Measurements from ENCODE around the gene ACP6. TPM values are rescaled to one million over a fixed set of nuclear protein-coding genes. Genes with fewer than 3 reads are reported as not detected.
A peak's percentile ranks its signal among the peaks of the same experiment; 100 is the strongest.

Gene ACP6
- total and polyA plus RNA-seq, 2 of the 13 experiments (the other 11 are each of a cell fraction or from before 2014, with no cell fraction given) = 18.1 to 33.7 TPM

DNA sequence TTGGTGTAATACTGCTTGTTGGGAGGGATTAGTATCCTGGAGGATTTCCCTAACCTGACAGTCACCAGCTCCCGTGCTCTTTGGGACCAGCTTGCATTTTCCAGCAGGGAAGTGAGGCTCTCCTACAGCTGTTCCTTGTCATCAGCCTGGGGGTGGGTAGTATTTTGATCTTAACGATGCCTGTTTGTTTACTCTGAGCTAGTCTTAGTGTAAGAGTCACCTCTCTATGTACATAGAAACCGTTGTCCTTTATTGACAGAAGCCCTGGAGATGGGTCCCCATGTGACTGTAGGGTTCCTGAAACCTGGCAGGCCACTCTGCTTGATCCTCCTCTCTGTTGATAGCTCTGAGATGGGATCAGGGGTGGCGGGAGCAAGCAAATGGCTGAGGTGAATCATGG lies 58.0 kb downstream of the ACP6 start (continued):
- TF ChIP-seq ZNF44 (CRISPR knock-in tag; IDR thresholded peaks at IDR 0.05) (no peak), ARHGAP35 (CRISPR knock-in tag; IDR thresholded peaks at IDR 0.05; ENCODE audit: borderline replicate concordance) (no peak), IKZF4 (CRISPR knock-in tag; IDR thresholded peaks at IDR 0.05; ENCODE audit: borderline replicate concordance, low read depth, not compliant biosample characterization) (no peak), SMARCE1 (IDR thresholded peaks at IDR 0.05; ENCODE audit: borderline replicate concordance) (no peak), ZSCAN25 (CRISPR knock-in tag; IDR thresholded peaks at IDR 0.05) (no peak), NCOA5 (CRISPR knock-in tag; IDR thresholded peaks at IDR 0.05) (no peak), NONO (IDR thresholded peaks at IDR 0.05) (no peak), NONO (CRISPR knock-in tag; conservative IDR thresholded peaks at IDR 0.05) (no peak), ZNF230 (CRISPR knock-in tag; IDR thresholded peaks at IDR 0.05) (no peak), KLF11 (CRISPR knock-in tag; IDR thresholded peaks at IDR 0.05) (no peak), MYC (CRISPR knock-in tag; IDR thresholded peaks at IDR 0.05; ENCODE audit: borderline replicate concordance) (no peak), ZNF841 (CRISPR knock-in tag; IDR thresholded peaks at IDR 0.05; ENCODE audit: borderline replicate concordance) (no peak), CEBPG (CRISPR knock-in tag; IDR thresholded peaks at IDR 0.05) (peak; percentile 45), ZNF614 (CRISPR knock-in tag; IDR thresholded peaks at IDR 0.05; ENCODE audit: borderline replicate concordance) (no peak), ZSCAN21 (CRISPR knock-in tag; IDR thresholded peaks at IDR 0.05; ENCODE audit: borderline replicate concordance) (no peak), ZNF383 (CRISPR knock-in tag; IDR thresholded peaks at IDR 0.05; ENCODE audit: borderline replicate concordance) (no peak), ZNF772 (CRISPR knock-in tag; IDR thresholded peaks at IDR 0.05) (no peak), ZKSCAN8 (CRISPR knock-in tag; IDR thresholded peaks at IDR 0.05; ENCODE audit: borderline replicate concordance) (no peak), NFYC (CRISPR knock-in tag; IDR thresholded peaks at IDR 0.05) (no peak), NRL (CRISPR knock-in tag; IDR thresholded peaks at IDR 0.05; ENCODE audit: borderline replicate concordance) (no peak), ARNT2 (CRISPR knock-in tag; IDR thresholded peaks at IDR 0.05; ENCODE audit: low read depth) (no peak), ZSCAN31 (CRISPR knock-in tag; IDR thresholded peaks at IDR 0.05; ENCODE audit: low read depth) (no peak)
- TF ChIP-seq, protein P1, sequence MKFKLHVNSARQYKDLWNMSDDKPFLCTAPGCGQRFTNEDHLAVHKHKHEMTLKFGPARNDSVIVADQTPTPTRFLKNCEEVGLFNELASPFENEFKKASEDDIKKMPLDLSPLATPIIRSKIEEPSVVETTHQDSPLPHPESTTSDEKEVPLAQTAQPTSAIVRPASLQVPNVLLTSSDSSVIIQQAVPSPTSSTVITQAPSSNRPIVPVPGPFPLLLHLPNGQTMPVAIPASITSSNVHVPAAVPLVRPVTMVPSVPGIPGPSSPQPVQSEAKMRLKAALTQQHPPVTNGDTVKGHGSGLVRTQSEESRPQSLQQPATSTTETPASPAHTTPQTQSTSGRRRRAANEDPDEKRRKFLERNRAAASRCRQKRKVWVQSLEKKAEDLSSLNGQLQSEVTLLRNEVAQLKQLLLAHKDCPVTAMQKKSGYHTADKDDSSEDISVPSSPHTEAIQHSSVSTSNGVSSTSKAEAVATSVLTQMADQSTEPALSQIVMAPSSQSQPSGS (CRISPR knock-in tag; IDR thresholded peaks at IDR 0.05) = peak; percentile 50; the same call in 1 of the 2 replicates
- TF ChIP-seq, protein P2, sequence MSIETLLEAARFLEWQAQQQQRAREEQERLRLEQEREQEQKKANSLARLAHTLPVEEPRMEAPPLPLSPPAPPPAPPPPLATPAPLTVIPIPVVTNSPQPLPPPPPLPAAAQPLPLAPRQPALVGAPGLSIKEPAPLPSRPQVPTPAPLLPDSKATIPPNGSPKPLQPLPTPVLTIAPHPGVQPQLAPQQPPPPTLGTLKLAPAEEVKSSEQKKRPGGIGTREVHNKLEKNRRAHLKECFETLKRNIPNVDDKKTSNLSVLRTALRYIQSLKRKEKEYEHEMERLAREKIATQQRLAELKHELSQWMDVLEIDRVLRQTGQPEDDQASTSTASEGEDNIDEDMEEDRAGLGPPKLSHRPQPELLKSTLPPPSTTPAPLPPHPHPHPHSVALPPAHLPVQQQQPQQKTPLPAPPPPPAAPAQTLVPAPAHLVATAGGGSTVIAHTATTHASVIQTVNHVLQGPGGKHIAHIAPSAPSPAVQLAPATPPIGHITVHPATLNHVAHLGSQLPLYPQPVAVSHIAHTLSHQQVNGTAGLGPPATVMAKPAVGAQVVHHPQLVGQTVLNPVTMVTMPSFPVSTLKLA (IDR thresholded peaks at IDR 0.05) = peak; percentile 26; the same call in 1 of the 2 replicates
- TF ChIP-seq, protein P3, sequence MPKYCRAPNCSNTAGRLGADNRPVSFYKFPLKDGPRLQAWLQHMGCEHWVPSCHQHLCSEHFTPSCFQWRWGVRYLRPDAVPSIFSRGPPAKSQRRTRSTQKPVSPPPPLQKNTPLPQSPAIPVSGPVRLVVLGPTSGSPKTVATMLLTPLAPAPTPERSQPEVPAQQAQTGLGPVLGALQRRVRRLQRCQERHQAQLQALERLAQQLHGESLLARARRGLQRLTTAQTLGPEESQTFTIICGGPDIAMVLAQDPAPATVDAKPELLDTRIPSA (CRISPR knock-in tag; IDR thresholded peaks at IDR 0.05; ENCODE audit: borderline replicate concordance) = no peak
- TF ChIP-seq, protein P4, sequence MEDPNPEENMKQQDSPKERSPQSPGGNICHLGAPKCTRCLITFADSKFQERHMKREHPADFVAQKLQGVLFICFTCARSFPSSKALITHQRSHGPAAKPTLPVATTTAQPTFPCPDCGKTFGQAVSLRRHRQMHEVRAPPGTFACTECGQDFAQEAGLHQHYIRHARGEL (CRISPR knock-in tag; IDR thresholded peaks at IDR 0.05) = no peak
- TF ChIP-seq, protein P5, sequence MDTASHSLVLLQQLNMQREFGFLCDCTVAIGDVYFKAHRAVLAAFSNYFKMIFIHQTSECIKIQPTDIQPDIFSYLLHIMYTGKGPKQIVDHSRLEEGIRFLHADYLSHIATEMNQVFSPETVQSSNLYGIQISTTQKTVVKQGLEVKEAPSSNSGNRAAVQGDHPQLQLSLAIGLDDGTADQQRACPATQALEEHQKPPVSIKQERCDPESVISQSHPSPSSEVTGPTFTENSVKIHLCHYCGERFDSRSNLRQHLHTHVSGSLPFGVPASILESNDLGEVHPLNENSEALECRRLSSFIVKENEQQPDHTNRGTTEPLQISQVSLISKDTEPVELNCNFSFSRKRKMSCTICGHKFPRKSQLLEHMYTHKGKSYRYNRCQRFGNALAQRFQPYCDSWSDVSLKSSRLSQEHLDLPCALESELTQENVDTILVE (CRISPR knock-in tag; IDR thresholded peaks at IDR 0.05) = peak; percentile 78; the same call in 1 of the 2 replicates
